Measurements from ENCODE around the gene AQP3.
"Not testable (repeated sequence)": the region's sequence is repeated elsewhere in the genome, so short reads cannot be mapped to it uniquely, and the experiment has no call there.

The AQP3 gene

GRCh38 chr9:33446946-33447798 is at the start of gene AQP3:
Gene AQP3 (minus strand): TSS chr9:33447593. CDS start chr9:33447530, 63 bp downstream.
- DNase-seq (ENCODE audit: low read depth in 2 of 2) = peak; percentile 68 to 70

GRCh38 chr9:33493819-33494218 is 46.4 kb upstream of the AQP3 start:
- not testable (repeated sequence) for DNase-seq (ENCODE audit: low read depth in 2 of 2)

- no peak for DNase-seq (ENCODE audit: low read depth in 2 of 2)
These were observed 41.7 kb upstream of the AQP3 start for GRCh38 chr9:33489066-33489465.

- DNase-seq (ENCODE audit: low read depth in 2 of 2) = not testable (repeated sequence)
These were observed 37.9 kb upstream of the AQP3 start for GRCh38 chr9:33485312-33485711.

- no peak for DNase-seq (ENCODE audit: low read depth in 2 of 2)
These were observed 33.6 kb upstream of the AQP3 start for GRCh38 chr9:33480976-33481375.

- DNase-seq (ENCODE audit: low read depth in 2 of 2) = no peak
These were observed 32.7 kb upstream of the AQP3 start for GRCh38 chr9:33480106-33480505.

- DNase-seq (ENCODE audit: low read depth in 2 of 2) = no peak
These were observed 29.1 kb upstream of the AQP3 start for GRCh38 chr9:33476503-33476902.

GRCh38 chr9:33475357-33475756 is 28.0 kb upstream of the AQP3 start:
- DNase-seq (ENCODE audit: low read depth in 2 of 2) = no peak

GRCh38 chr9:33473643-33474352 is 26.4 kb upstream of the AQP3 start, which contains the start of gene NOL6:
Gene NOL6 (minus strand): TSS chr9:33473924. CDS start chr9:33473842, 82 bp downstream.
- DNase-seq (ENCODE audit: low read depth in 2 of 2) = peak; percentile 94 to 98

- DNase-seq (ENCODE audit: low read depth in 2 of 2) = no peak
These were observed 25.7 kb upstream of the AQP3 start for GRCh38 chr9:33472881-33473615.

GRCh38 chr9:33472171-33472880 is 24.9 kb upstream of the AQP3 start:
- DNase-seq (ENCODE audit: low read depth in 2 of 2) = no peak

GRCh38 chr9:33471361-33471760 is 24.0 kb upstream of the AQP3 start:
- DNase-seq (ENCODE audit: low read depth in 2 of 2) = no peak

- DNase-seq (ENCODE audit: low read depth in 2 of 2) = no peak
These were observed 22.5 kb upstream of the AQP3 start for GRCh38 chr9:33469891-33470290.

- no peak for DNase-seq (ENCODE audit: low read depth in 2 of 2)
These were observed 21.6 kb upstream of the AQP3 start for GRCh38 chr9:33468797-33469621.

- no peak for DNase-seq (ENCODE audit: low read depth in 2 of 2)
These were observed 20.9 kb upstream of the AQP3 start for GRCh38 chr9:33468215-33468730.

GRCh38 chr9:33467526-33467925 is 20.1 kb upstream of the AQP3 start:
- no peak for DNase-seq (ENCODE audit: low read depth in 2 of 2)

GRCh38 chr9:33466565-33467495 is 19.4 kb upstream of the AQP3 start:
- DNase-seq (ENCODE audit: low read depth in 2 of 2) = peak in 1 of 2 donors; percentile 48

GRCh38 chr9:33465596-33466564 is 18.5 kb upstream of the AQP3 start:
- DNase-seq (ENCODE audit: low read depth in 2 of 2) = no peak
